HG03565 (cell line): ENCODE data around the gene RUVBL1.

Experiments used
- ATAC-seq: cut with Tn5 transposase; IDR thresholded peaks from one replicate; pipeline ENCODE4 v1.9.1; 2021; ENCODE audit warnings: mild to moderate bottlenecking, moderate library complexity; ENCODE audit not compliant: unreplicated experiment

Gene RUVBL1

GRCh38 chr3:128143496-128143895 is 19.9 kb upstream of the RUVBL1 start:
- ATAC-seq: no peak

- ATAC-seq: no peak
Measured at GRCh38 chr3:128133273-128133883, 9.8 kb upstream of the RUVBL1 start.

GRCh38 chr3:128131897-128132646 is 8.5 kb upstream of the RUVBL1 start:
- no peak for ATAC-seq

- no peak for ATAC-seq
Measured at GRCh38 chr3:128128251-128128650, 4.6 kb upstream of the RUVBL1 start.

- ATAC-seq: no peak
Measured at GRCh38 chr3:128127236-128127635, 3.6 kb upstream of the RUVBL1 start.

- ATAC-seq: no peak
Measured at GRCh38 chr3:128123156-128123537, 465 bp downstream of the RUVBL1 start.

GRCh38 chr3:128122013-128122412 is 1.6 kb downstream of the RUVBL1 start:
- no peak for ATAC-seq

GRCh38 chr3:128113817-128114794 is 9.5 kb downstream of the RUVBL1 start:
- ATAC-seq: no peak

GRCh38 chr3:128112357-128112968 is 11.1 kb downstream of the RUVBL1 start:
- ATAC-seq: no peak

- ATAC-seq: no peak
Measured at GRCh38 chr3:128111147-128111546, 12.5 kb downstream of the RUVBL1 start.

GRCh38 chr3:128107834-128108233 is 15.8 kb downstream of the RUVBL1 start:
- ATAC-seq: no peak

GRCh38 chr3:128103136-128103676 is 20.4 kb downstream of the RUVBL1 start:
- ATAC-seq: no peak

GRCh38 chr3:128100638-128101037 is 23.0 kb downstream of the RUVBL1 start:
- ATAC-seq: no peak

GRCh38 chr3:128100161-128100560 is 23.5 kb downstream of the RUVBL1 start:
- no peak for ATAC-seq

- no peak for ATAC-seq
Measured at GRCh38 chr3:128098234-128098633, 25.4 kb downstream of the RUVBL1 start.

GRCh38 chr3:128095222-128095703 is 28.3 kb downstream of the RUVBL1 start:
- ATAC-seq: peak; percentile 53

- no peak for ATAC-seq
Measured at GRCh38 chr3:128094295-128095151, 29.1 kb downstream of the RUVBL1 start.

GRCh38 chr3:128091586-128091985 is 32.0 kb downstream of the RUVBL1 start:
- ATAC-seq: no peak

- ATAC-seq: no peak
Measured at GRCh38 chr3:128089135-128089534, 34.5 kb downstream of the RUVBL1 start.

- no peak for ATAC-seq
Measured at GRCh38 chr3:128084675-128085021, 39.0 kb downstream of the RUVBL1 start.
